ENCODE results near the gene YY1.

DNA sequence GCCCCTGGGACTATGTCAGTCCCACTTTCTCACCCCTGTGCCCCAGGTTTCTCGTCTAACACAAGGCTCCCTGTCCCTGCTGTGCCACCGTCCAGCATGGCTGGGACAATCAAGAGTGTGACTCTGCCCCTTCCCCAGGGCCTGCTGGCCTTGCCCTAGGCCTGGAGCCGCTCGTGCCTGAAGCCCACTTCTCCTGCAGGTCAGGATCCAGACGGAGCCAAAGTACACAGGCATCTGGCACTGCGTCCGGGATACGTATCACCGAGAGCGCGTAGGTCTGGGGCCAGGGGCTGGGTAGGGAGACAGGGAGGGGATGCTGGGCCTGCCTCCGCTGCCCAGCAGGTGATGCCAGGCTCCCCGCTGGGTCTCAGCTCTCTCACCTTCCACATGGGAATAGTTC, 87.0 kb downstream of the YY1 start:
- TF ChIP-seq, protein P1, sequence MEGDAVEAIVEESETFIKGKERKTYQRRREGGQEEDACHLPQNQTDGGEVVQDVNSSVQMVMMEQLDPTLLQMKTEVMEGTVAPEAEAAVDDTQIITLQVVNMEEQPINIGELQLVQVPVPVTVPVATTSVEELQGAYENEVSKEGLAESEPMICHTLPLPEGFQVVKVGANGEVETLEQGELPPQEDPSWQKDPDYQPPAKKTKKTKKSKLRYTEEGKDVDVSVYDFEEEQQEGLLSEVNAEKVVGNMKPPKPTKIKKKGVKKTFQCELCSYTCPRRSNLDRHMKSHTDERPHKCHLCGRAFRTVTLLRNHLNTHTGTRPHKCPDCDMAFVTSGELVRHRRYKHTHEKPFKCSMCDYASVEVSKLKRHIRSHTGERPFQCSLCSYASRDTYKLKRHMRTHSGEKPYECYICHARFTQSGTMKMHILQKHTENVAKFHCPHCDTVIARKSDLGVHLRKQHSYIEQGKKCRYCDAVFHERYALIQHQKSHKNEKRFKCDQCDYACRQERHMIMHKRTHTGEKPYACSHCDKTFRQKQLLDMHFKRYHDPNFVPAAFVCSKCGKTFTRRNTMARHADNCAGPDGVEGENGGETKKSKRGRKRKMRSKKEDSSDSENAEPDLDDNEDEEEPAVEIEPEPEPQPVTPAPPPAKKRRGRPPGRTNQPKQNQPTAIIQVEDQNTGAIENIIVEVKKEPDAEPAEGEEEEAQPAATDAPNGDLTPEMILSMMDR (IDR thresholded peaks at IDR 0.05 in 4 of 5, conservative IDR thresholded peaks at IDR 0.05 in 1 of 5), result no peak
- no peak for TF ChIP-seq POLR2A (IDR thresholded peaks at IDR 0.05)
